Activated B cell treated with CpG ODN at 0.5 μM for 24 hours (primary cell): Measurements from ENCODE around the gene TIGD7. TPM values are rescaled to one million over a fixed set of nuclear protein-coding genes. Genes with fewer than 3 reads are reported as not detected.

Experiments used
- ATAC-seq: fragments of 200-7000 bp; cut with Tn5 transposase; one replicate; pipeline ENCODE4 v1.10.0; 2021; ENCODE audit warnings: low read depth, mild to moderate bottlenecking, moderate library complexity
- CTCF ChIA-PET: fragments of 350-600 bp; sonication (Branson Sonifier 250); formaldehyde crosslinking; loops from one replicate; lab custom pipeline; 2021; ENCODE audit warnings: antibody characterized with exemption; lab: Charles Lee
- POLR2A ChIA-PET: fragments of 350-600 bp; sonication (Branson Sonifier 250); formaldehyde crosslinking; loops from one replicate; lab custom pipeline; 2021; ENCODE audit warnings: antibody characterized with exemption; lab: Charles Lee
- DNase-seq: peaks from one replicate; pipeline ENCODE4 v3.0.0; 2022
- H3K27ac Mint-ChIP-seq: one replicate; pipeline ENCODE4 v1.8.0; 2020; ENCODE audit warnings: mixed read lengths
- H3K27me3 Mint-ChIP-seq: one replicate; pipeline ENCODE4 v1.8.0; 2021; ENCODE audit warnings: mixed read lengths
- H3K36me3 Mint-ChIP-seq: one replicate; pipeline ENCODE4 v1.8.0; 2021; ENCODE audit warnings: low read depth, mixed read lengths
- H3K4me1 Mint-ChIP-seq: one replicate; pipeline ENCODE4 v1.8.0; 2021; ENCODE audit warnings: mixed read lengths
- H3K4me3 Mint-ChIP-seq: one replicate; pipeline ENCODE4 v1.8.0; 2020; ENCODE audit warnings: mild to moderate bottlenecking, mixed read lengths
- H3K9me3 Mint-ChIP-seq: one replicate; pipeline ENCODE4 v1.8.0; 2020; ENCODE audit warnings: mixed read lengths
- intact Hi-C: fragments of 100-400 bp; cut with micrococcal nuclease; formaldehyde crosslinking; loops from one replicate; pipeline ENCODE4 v1.15.1; 2024
- total RNA-seq: library from RNA; stranded (reverse); gene quantifications from 2 replicates; pipeline ENCODE4 v1.2.3, GENCODE V29; 2022
- TF ChIP-seq, protein P1 (sequence below): fragments of 200-600 bp; IDR thresholded peaks from one replicate; pipeline ENCODE4 v1.8.0; 2022; ENCODE audit warnings: antibody characterized with exemption, mild to moderate bottlenecking

TIGD7 gene
- total RNA-seq, 1 donor from 2014 or later, result 11.0 TPM

DNA sequence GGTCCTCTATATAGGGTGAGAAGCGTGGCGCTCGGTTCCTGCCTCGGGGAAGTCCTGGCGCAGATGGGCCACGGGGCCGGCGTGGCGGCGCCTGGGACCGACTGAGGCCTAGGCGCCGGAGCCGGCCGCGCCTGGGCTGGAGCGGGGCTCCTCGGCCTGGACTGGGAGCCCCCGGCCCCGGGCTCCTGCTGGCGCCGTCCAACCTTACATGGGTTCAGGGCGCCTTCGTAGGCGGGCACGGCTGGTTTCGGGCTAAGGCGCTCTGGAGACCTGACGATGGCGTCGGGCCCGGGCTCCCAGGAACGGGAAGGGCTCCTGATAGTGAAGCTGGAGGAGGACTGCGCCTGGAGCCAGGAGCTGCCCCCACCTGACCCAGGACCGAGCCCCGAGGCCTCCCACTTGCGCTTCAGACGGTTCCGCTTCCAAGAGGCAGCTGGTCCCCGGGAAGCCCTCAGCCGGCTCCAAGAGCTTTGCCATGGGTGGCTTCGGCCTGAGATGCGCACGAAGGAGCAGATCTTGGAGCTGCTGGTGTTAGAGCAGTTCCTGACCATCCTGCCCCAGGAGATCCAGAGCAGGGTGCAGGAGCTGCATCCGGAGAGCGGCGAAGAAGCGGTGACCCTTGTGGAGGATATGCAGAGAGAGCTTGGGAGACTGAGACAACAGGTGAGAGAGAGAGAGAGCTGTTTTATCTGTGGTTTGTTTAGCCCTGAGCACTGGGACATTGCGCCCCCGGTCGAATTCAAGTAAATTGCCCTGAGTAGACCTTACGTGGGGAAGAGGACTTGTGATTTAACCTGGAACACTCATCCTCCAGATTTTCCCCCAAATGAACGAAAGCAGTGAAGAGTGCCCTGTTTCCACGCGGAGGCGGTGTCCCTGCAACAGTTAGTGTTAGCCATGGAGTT is 21.4 kb downstream of the TIGD7 start:
- Mint-ChIP-seq H3K36me3 (peaks cover 53% of the 10 kb centered on the region), H3K4me3 (peak overlapping the region; percentile 95), H3K27me3 (no peaks in the 10 kb centered on the region), H3K4me1 (peaks cover 40% of the 10 kb centered on the region), H3K27ac (peak overlapping the region; percentile 99), H3K9me3 (peaks cover 3% of the 10 kb centered on the region)
- ATAC-seq (no peak), DNase-seq (no peak)
- TF ChIP-seq, protein P1, sequence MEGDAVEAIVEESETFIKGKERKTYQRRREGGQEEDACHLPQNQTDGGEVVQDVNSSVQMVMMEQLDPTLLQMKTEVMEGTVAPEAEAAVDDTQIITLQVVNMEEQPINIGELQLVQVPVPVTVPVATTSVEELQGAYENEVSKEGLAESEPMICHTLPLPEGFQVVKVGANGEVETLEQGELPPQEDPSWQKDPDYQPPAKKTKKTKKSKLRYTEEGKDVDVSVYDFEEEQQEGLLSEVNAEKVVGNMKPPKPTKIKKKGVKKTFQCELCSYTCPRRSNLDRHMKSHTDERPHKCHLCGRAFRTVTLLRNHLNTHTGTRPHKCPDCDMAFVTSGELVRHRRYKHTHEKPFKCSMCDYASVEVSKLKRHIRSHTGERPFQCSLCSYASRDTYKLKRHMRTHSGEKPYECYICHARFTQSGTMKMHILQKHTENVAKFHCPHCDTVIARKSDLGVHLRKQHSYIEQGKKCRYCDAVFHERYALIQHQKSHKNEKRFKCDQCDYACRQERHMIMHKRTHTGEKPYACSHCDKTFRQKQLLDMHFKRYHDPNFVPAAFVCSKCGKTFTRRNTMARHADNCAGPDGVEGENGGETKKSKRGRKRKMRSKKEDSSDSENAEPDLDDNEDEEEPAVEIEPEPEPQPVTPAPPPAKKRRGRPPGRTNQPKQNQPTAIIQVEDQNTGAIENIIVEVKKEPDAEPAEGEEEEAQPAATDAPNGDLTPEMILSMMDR, result no peak
- intact Hi-C loops, result loop anchor here (1.0 to 5.0 kb wide), 9 partner anchors 19 to 434 kb away; partner anchors contain the start of genes NAA60, SLX4, TIGD7 and TRAP1
- ChIA-PET CTCF (interaction anchor here (2.6 kb wide), 1 partner anchor 17 kb away, joined by 8 read pairs; no protein-coding TSS in a partner anchor), POLR2A (interaction anchor here (0.6 to 3.3 kb wide), 27 partner anchors 9 to 1034 kb away, joined by 3 to 82 read pairs (median 4); partner anchors contain the start of genes FLYWCH2, NAA60, TIGD7 and ZNF174)

DNA sequence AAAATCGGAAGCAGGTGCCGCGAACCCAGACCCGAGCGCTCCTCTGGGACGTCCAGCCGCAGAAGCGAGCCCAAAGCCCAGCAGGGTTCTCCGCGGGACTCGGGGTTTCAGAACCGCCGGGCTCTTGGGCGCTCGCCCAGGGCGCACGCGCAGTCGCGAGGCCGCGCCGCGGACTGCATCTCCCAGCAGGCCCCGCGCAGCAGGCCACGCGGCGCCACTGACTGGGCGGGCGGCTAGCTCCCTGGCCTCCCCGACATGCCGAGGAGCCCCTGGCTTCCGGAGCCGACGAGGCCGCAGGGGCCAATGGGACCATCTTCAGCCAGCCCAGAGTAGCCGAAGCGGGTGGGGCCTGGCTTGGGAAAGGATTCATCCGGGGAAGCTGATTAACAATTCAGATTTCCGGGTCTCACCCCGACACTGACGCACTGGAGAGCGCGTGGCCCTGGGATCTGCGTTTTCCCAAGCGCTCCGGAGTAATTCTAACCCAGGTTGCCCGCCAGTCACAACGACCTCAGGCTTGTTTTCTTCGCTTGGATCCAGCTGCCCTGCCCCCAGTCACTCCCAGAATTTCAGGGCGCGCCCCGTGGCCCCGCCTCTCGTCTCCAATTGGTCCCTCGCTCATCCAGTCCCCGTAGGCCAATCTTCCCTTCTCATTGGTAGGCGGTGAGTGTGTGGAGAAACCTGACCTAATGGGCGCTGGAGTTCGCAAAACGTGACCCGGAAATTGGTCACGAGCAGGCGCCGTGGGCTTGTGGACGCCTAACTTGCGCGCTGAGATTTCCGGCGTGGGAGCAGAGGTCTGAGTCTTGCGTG is 22.3 kb downstream of the TIGD7 start, which contains the start of gene ZNF263:
Gene ZNF263 (plus strand): TSS at position 762 of the 813 bp plus-strand sequence. CDS start 328 bp downstream, outside the sequence.
- POLR2A ChIA-PET, result interaction anchor here (0.6 to 3.3 kb wide), 36 partner anchors 10 to 1134 kb away, joined by 3 to 82 read pairs (median 4); partner anchors contain the start of genes CLUAP1, CORO7, FLYWCH2 and NAA60
- peak within 1 kb of the TSS; percentile 99 for H3K27ac Mint-ChIP-seq
- no peaks in the 10 kb centered on the region for H3K27me3 Mint-ChIP-seq
- TF ChIP-seq, protein P1, result no peak
- DNase-seq (peak; percentile 89), ATAC-seq (peak; percentile 87)
- intact Hi-C loops, result loop anchor here (1.0 to 5.0 kb wide), 13 partner anchors 19 to 434 kb away; partner anchors contain the start of genes NAA60, SLX4, THOC6 and TIGD7
- peaks cover 40% of the 10 kb centered on the region for H3K4me1 Mint-ChIP-seq
- peak within 1 kb of the TSS; percentile 95 for H3K4me3 Mint-ChIP-seq
- CTCF ChIA-PET, result interaction anchor here (0.7 to 2.6 kb wide), 3 partner anchors 16 to 118 kb away, joined by 4 to 8 read pairs (median 5); partner anchors contain the start of genes ZNF174 and ZSCAN32
- H3K9me3 Mint-ChIP-seq, result no peaks in the 10 kb centered on the region
- H3K36me3 Mint-ChIP-seq, result peaks cover 44% of the 10 kb centered on the region

DNA sequence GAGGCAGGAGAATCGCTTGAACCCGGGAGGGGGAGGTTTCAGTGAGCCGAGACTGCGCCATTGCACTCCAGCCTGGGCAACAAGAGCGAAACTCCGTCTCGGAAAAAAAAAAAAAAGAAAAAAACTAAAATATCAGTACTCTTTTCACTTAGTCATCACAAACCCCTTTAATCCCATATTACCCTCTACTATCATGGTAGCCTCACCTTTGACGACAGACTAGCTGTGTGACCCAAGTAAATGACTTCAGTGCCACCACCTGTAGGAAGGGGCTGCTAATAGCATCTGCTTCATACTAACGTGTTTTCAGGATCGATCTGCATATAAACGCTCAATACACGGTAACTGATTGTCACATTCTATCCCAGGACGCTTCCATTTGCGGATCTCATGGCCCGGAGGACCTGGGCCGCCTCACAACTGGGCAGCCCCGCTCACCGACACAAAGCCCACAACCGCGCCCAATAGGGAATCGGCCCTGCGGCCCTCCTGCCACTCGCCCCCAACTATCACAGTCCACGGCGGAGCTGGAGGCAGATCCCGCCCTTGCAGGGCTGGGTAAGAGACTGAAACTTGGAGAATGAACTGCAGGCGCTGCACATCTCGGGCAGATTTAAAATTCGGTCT is 23.0 kb downstream of the TIGD7 start:
- Mint-ChIP-seq H3K27ac (peak overlapping the region; percentile 99), H3K9me3 (no peaks in the 10 kb centered on the region), H3K36me3 (peaks cover 38% of the 10 kb centered on the region), H3K4me3 (peak overlapping the region; percentile 95), H3K4me1 (peaks cover 40% of the 10 kb centered on the region), H3K27me3 (no peaks in the 10 kb centered on the region)
- TF ChIP-seq, protein P1, result no peak
- no peak for DNase-seq
- ATAC-seq, result peak; percentile 13
- intact Hi-C loops, result loop anchor here (1.0 to 5.0 kb wide), 7 partner anchors 47 to 435 kb away; partner anchors contain the start of genes NAA60, THOC6, TRAP1 and ZNF200
- CTCF ChIA-PET, result interaction anchor here (0.7 to 2.6 kb wide), 3 partner anchors 15 to 119 kb away, joined by 4 to 8 read pairs (median 5); partner anchors contain the start of genes ZNF174 and ZSCAN32
- POLR2A ChIA-PET, result interaction anchor here (0.6 to 3.3 kb wide), 28 partner anchors 12 to 1135 kb away, joined by 3 to 82 read pairs (median 4); partner anchors contain the start of genes CLUAP1, CORO7, NAA60 and TIGD7

DNA sequence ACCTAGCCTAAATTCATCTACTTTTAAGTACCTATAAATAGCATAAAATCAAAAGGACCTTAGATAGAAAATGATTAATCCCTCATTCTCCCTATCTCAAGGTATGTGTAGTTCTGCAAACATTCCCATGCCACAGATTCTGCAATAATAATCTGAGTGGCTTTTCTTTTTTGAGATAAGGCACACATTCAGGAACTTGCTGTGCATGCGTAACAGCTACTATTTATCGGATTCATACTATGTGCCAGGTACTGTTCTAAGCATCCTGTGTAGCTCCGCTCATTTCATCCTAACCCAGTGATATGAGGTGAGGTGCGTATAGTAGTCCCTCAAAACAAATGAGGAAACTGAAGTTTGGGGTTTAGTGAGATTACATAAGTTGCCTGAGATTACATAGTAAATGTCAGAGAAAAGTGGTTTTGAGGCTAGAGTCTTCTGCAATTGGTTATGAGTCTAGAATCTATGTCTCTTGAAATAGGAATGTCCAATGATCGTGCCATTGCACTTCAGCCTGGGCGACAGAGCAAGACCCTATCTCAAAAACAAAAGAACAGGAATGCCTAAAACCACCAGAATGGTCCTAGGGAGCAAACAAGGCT is 23.9 kb downstream of the TIGD7 start:
- Mint-ChIP-seq H3K36me3 (peaks cover 29% of the 10 kb centered on the region), H3K4me1 (peaks cover 34% of the 10 kb centered on the region), H3K27me3 (no peaks in the 10 kb centered on the region), H3K27ac (no peak overlapping the region), H3K9me3 (no peaks in the 10 kb centered on the region), H3K4me3 (peak overlapping the region; percentile 28)
- ChIA-PET CTCF (no interaction called here), POLR2A (interaction anchor here (1.4 kb wide), 1 partner anchor 24 kb away, joined by 3 read pairs; the partner anchor contains the start of genes TIGD7 and ZNF75A)
- intact Hi-C loops, result loop anchor here (5.0 kb wide), 2 partner anchors 124 to 436 kb away; partner anchors contain the start of gene TRAP1
- ATAC-seq (no peak), DNase-seq (no peak)
- TF ChIP-seq, protein P1, result no peak
